Vagina (tissue), 2 donors: ENCODE data around the gene TPP2. TPM values are rescaled to one million over a fixed set of nuclear protein-coding genes. Genes with fewer than 3 reads are reported as not detected.

Experiments used
- DNase-seq, 2 donors: peaks; one replicate each; pipeline ENCODE4 v3.0.0-alpha.2; 2017; ENCODE audit errors: extremely low spot score in 2 of 2
- H3K27ac ChIP-seq: fragments of 200-600 bp; sonication (generic); one replicate; pipeline ENCODE4 v1.5.1; 2019
- H3K27me3 ChIP-seq: fragments of 200-600 bp; sonication (generic); one replicate; pipeline ENCODE4 v1.5.1; 2019
- H3K36me3 ChIP-seq, 2 donors: fragments of 200-600 bp; sonication (generic); one replicate each; pipeline ENCODE4 v1.5.1; 2017 to 2019
- H3K4me1 ChIP-seq: fragments of 200-600 bp; sonication (generic); one replicate; pipeline ENCODE4 v1.5.1; 2019
- H3K4me3 ChIP-seq, 2 donors: fragments of 200-600 bp; sonication (generic); 1 replicate in 1 of 2; 2 replicates in 1 of 2; pipeline ENCODE4 v1.5.1; 2016 to 2019
- H3K9me3 ChIP-seq: fragments of 200-600 bp; sonication (generic); one replicate; pipeline ENCODE4 v1.5.1; 2019
- POLR2A ChIP-seq, 2 donors: fragments of 450-650 bp; IDR thresholded peaks; one replicate each; pipeline ENCODE4 v1.6.1; 2017; ENCODE audit warnings: antibody characterized with exemption in 2 of 2, mild to moderate bottlenecking in 2 of 2, moderate library complexity in 2 of 2
- POLR2AphosphoS5 ChIP-seq, 2 donors: sonication (generic); formaldehyde crosslinking; IDR thresholded peaks; one replicate each; pipeline ENCODE4 v1.9.0; 2017; ENCODE audit warnings: antibody characterized with exemption in 2 of 2, mild to moderate bottlenecking in 2 of 2, low read depth in 1 of 2; ENCODE audit not compliant: insufficient read depth in 1 of 2
- intact Hi-C: fragments of 100-400 bp; cut with DNase I; formaldehyde crosslinking; loops from one replicate; pipeline ENCODE4 v1.15.1; 2023
- total RNA-seq: library from RNA; depleted of rRNA; stranded (reverse); fragments of >200 nt; gene quantifications from one replicate; pipeline ENCODE4 v1.2.3, GENCODE V29; 2016
- TF ChIP-seq, protein P1 (sequence below), 3 experiments: fragments of 450-650 bp in 2 of 3; fragments of 200-600 bp in 1 of 3; sonication (generic) in 1 of 3; IDR thresholded peaks; one replicate each; pipeline ENCODE4 v1.5.1; 2017 to 2019; ENCODE audit warnings: antibody characterized with exemption in 3 of 3, mild to moderate bottlenecking in 2 of 3, moderate library complexity in 2 of 3

The TPP2 gene
- total RNA-seq, 1 donor from 2014 or later: 40.0 TPM

DNA sequence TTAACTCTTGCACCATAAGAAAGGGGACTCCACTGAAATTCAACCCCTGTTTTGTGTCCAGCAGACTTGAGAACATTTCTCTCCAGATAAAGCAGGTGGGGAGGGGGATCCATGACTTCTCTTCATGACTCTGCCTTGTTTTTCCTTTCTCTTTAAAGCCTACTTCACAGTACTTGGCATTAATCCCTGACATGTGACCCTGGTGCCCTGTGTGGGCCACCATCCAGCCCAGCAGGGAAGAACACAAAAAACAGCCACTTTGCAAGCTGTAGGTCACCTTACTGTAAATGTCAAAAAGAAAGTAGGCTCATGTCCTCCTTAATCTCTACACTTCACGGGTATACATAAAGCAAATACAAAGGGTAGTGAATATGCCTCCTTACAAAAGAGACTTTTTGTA is 30.3 kb upstream of the TPP2 start:
- Histone ChIP-seq H3K27ac (no peak overlapping the region), H3K4me3 (no peak overlapping the region), H3K9me3 (no peaks in the 10 kb centered on the region), H3K36me3 (no peaks in the 10 kb centered on the region), H3K27me3 (no peaks in the 10 kb centered on the region), H3K4me1 (no peaks in the 10 kb centered on the region)
- intact Hi-C loops: no loop called here
- TF ChIP-seq POLR2A (IDR thresholded peaks at IDR 0.05): no peak
- no peak for TF ChIP-seq POLR2AphosphoS5 (IDR thresholded peaks at IDR 0.05; ENCODE audit: insufficient read depth in 1 of 2, low read depth in 1 of 2)
- TF ChIP-seq, protein P1, sequence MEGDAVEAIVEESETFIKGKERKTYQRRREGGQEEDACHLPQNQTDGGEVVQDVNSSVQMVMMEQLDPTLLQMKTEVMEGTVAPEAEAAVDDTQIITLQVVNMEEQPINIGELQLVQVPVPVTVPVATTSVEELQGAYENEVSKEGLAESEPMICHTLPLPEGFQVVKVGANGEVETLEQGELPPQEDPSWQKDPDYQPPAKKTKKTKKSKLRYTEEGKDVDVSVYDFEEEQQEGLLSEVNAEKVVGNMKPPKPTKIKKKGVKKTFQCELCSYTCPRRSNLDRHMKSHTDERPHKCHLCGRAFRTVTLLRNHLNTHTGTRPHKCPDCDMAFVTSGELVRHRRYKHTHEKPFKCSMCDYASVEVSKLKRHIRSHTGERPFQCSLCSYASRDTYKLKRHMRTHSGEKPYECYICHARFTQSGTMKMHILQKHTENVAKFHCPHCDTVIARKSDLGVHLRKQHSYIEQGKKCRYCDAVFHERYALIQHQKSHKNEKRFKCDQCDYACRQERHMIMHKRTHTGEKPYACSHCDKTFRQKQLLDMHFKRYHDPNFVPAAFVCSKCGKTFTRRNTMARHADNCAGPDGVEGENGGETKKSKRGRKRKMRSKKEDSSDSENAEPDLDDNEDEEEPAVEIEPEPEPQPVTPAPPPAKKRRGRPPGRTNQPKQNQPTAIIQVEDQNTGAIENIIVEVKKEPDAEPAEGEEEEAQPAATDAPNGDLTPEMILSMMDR (IDR thresholded peaks at IDR 0.05): no peak
- no peak for DNase-seq

DNA sequence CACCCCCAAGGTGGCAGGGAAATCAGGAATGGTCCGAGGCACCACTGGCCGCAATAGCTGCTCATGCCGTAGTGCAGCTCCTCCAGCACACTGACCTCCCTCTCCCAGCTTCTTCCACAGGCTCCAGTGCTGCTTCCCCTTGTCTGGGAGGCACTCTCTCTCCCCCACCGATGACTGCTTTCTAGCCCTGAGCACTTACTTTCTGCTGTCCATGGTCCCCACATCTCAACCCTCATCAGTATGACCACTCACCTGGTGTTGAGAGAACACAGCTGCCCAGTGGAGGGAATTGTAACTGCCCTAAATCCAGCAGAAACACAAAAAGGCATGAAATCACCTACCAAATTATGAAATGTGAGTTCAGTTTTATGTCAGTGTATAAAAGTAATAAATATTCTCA is 28.9 kb upstream of the TPP2 start:
- no peak overlapping the region for H3K27ac ChIP-seq
- intact Hi-C loops: no loop called here
- H3K4me3 ChIP-seq: no peak overlapping the region
- H3K36me3 ChIP-seq: no peaks in the 10 kb centered on the region
- no peaks in the 10 kb centered on the region for H3K27me3 ChIP-seq
- no peak for TF ChIP-seq POLR2AphosphoS5 (IDR thresholded peaks at IDR 0.05; ENCODE audit: insufficient read depth in 1 of 2, low read depth in 1 of 2)
- no peak for TF ChIP-seq POLR2A (IDR thresholded peaks at IDR 0.05)
- TF ChIP-seq, protein P1 (IDR thresholded peaks at IDR 0.05): no peak
- DNase-seq: no peak
- no peaks in the 10 kb centered on the region for H3K4me1 ChIP-seq
- no peaks in the 10 kb centered on the region for H3K9me3 ChIP-seq

DNA sequence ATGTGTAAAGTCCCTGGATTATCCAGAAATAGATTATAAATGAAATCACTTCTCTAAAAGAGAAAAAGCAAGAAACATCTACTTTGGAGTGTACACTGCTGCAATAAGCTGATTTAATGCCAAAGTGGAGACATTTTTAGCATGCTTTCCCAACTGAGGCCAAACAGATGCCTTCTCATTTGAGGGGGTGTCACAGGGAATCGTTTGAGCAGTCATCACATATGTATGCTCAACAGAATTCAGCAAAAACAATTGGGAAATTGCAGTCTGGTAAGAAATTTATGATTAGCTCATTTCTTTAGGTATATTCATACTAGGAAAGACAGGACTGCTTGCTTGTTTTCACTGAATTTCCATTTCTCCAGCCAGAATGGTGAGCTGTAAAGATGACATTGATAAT is 27.3 kb upstream of the TPP2 start:
- TF ChIP-seq POLR2AphosphoS5 (IDR thresholded peaks at IDR 0.05; ENCODE audit: insufficient read depth in 1 of 2, low read depth in 1 of 2) (no peak), POLR2A (IDR thresholded peaks at IDR 0.05) (no peak)
- TF ChIP-seq, protein P1 (IDR thresholded peaks at IDR 0.05): no peak
- DNase-seq: no peak

DNA sequence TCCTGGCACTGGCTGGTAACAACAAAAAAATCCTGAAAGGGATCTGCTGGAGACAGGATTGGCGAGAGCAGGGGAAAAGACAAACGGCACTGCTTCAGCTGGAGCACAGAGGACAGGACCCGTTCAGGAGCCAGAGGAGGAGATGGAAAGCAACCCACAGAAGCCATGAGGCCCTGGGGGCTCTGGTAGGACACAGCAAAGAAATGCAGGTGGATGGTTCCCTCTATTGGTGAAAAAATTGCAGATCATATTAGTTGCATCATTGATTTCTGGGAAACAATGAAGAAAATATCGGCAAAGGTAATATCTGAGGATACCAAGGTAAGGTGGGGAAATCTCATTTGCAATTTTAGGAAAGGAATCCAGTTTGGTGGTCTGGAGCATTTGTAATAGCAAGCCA is 25.7 kb upstream of the TPP2 start:
- no peak for DNase-seq
- no peaks in the 10 kb centered on the region for H3K27me3 ChIP-seq
- TF ChIP-seq, protein P1 (IDR thresholded peaks at IDR 0.05): no peak
- no peak for TF ChIP-seq POLR2AphosphoS5 (IDR thresholded peaks at IDR 0.05; ENCODE audit: insufficient read depth in 1 of 2, low read depth in 1 of 2)
- no peak overlapping the region for H3K4me3 ChIP-seq
- no peaks in the 10 kb centered on the region for H3K4me1 ChIP-seq
- H3K27ac ChIP-seq: no peak overlapping the region
- intact Hi-C loops: no loop called here
- no peaks in the 10 kb centered on the region for H3K36me3 ChIP-seq
- no peaks in the 10 kb centered on the region for H3K9me3 ChIP-seq

More for the DNA sequence above, 27.3 kb upstream of the TPP2 start:
- Histone ChIP-seq H3K4me1 (no peaks in the 10 kb centered on the region), H3K36me3 (no peaks in the 10 kb centered on the region), H3K4me3 (no peak overlapping the region), H3K9me3 (no peaks in the 10 kb centered on the region), H3K27ac (no peak overlapping the region), H3K27me3 (no peaks in the 10 kb centered on the region)
- intact Hi-C loops: no loop called here

DNA sequence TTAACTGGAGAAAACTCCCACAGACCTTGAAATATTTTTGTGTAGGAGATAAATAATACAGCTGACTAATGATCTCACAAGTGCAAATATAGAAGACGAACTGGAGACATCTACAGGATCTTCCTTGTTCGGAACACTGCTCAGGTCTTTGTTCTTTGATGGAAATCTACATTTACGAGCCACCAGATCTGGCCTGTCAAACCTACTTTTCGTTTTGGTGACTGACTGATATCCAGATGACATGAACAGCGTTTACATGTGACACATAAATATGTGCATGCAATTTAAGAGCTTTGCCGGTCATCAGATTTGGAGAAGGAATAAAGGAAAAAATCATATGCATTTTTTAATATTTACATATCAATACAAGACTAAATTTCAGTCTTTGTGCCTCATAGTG is 24.5 kb upstream of the TPP2 start:
- TF ChIP-seq POLR2A (IDR thresholded peaks at IDR 0.05): no peak
- TF ChIP-seq POLR2AphosphoS5 (IDR thresholded peaks at IDR 0.05; ENCODE audit: insufficient read depth in 1 of 2, low read depth in 1 of 2): no peak
- TF ChIP-seq, protein P1 (IDR thresholded peaks at IDR 0.05): no peak
- no peaks in the 10 kb centered on the region for H3K9me3 ChIP-seq
- no peaks in the 10 kb centered on the region for H3K36me3 ChIP-seq
- H3K27ac ChIP-seq: no peak overlapping the region
- no peak for DNase-seq
- intact Hi-C loops: no loop called here
- H3K27me3 ChIP-seq: no peaks in the 10 kb centered on the region
- no peak overlapping the region for H3K4me3 ChIP-seq
- no peaks in the 10 kb centered on the region for H3K4me1 ChIP-seq
